SK-N-SH (cell line): Measurements from ENCODE around the gene NEURL3.

Experiments
- CHD2 ChIP-seq: fragments of 150-350 bp; IDR thresholded peaks from 2 replicates; pipeline ENCODE4 v1.6.1; 2018; ENCODE audit warnings: low read length; ENCODE audit not compliant: partially characterized antibody
- CTCF ChIP-seq: fragments of 200-600 bp; sonication (generic); IDR thresholded peaks from 2 replicates; pipeline ENCODE4 v1.6.1; 2017; ENCODE audit warnings: antibody characterized with exemption, mild to moderate bottlenecking, moderate library complexity
- EP300 ChIP-seq, 2 experiments: IDR thresholded peaks; 2 replicates each; pipeline versions ENCODE4 v1.4.0 to v1.6.1; 2012; ENCODE audit warnings: borderline replicate concordance in 1 of 2, low read depth in 1 of 2, low read length in 1 of 2
- NRF1 ChIP-seq: IDR thresholded peaks from 2 replicates; pipeline ENCODE4 v1.6.1; 2012; ENCODE audit warnings: low read depth, mild to moderate bottlenecking, low read length
- RFX5 ChIP-seq: IDR thresholded peaks from 2 replicates; pipeline ENCODE4 v1.6.1; 2012; ENCODE audit warnings: mild to moderate bottlenecking, improper control_type of control experiment, low read length
- RXRA ChIP-seq: IDR thresholded peaks from 2 replicates; pipeline ENCODE4 v1.4.0; 2012; ENCODE audit warnings: low read depth, mild to moderate bottlenecking, borderline replicate concordance
- SIN3A ChIP-seq: IDR thresholded peaks from 2 replicates; pipeline ENCODE4 v1.6.1; 2012; ENCODE audit warnings: low read depth, mild to moderate bottlenecking, low read length, moderate library complexity, borderline replicate concordance
- TAF1 ChIP-seq: IDR thresholded peaks from 2 replicates; pipeline ENCODE4 v1.6.1; 2012; ENCODE audit warnings: low read depth, mild to moderate bottlenecking, low read length, moderate library complexity, borderline replicate concordance
- TF ChIP-seq, protein P1 (sequence below): IDR thresholded peaks from 2 replicates; pipeline ENCODE4 v1.4.0; 2012; ENCODE audit warnings: low read depth

DNA sequence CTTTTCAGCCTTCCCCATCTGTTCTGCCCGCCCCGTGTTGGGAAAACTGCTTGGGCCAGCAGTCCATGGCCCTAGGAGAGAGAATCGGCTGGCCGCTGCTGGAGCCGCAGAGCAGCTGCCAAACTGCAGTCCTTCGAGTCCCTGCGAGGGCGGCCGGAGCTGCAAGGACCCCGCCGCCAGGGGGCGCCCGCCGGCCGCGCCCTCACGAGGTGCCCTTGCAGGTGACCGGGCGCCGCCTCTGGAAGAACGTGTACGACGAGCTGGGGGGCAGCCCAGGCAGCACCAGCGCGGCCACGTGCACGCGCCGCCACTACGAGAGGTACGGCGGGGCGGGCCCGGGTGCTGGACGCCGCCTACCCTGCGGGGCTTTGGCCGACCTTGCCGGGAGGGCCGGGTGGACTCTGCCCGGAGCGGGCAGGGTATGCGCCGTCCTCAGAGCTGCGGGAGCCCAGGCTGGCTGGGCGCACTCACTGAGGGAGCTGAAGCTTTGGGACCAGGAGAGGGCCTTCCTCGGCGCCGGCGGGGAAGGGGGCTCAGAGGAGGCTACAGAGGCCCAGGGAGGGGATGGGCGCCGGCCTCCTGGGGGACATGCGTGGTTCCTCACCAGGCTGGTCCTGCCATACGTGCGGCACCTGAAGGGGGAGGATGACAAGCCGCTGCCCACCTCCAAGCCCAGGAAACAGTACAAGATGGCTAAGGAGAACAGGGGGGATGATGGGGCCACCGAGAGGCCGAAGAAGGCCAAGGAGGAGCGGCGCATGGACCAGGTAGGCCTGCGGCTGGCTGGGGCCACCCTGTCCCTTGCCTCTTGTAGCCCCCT lies 45.0 kb upstream of the NEURL3 start:
- no peak for TF ChIP-seq CTCF
- no peak for TF ChIP-seq CHD2
- TF ChIP-seq, protein P1, sequence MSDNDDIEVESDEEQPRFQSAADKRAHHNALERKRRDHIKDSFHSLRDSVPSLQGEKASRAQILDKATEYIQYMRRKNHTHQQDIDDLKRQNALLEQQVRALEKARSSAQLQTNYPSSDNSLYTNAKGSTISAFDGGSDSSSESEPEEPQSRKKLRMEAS: no peak
- no peak for TF ChIP-seq NRF1
- no peak for TF ChIP-seq RFX5
- TF ChIP-seq TAF1: no peak
- no peak for TF ChIP-seq EP300 (IDR thresholded peaks at IDR 0.05; ENCODE audit: borderline replicate concordance in 1 of 2, low read depth in 1 of 2, low read length in 1 of 2)
- no peak for TF ChIP-seq RXRA
- no peak for TF ChIP-seq SIN3A
